ENCODE results near the gene RAB30. TPM values are rescaled to one million over a fixed set of nuclear protein-coding genes. Genes with fewer than 3 reads are reported as not detected.

Gene RAB30
- total RNA-seq, 1 donor from 2014 or later: 15.4 TPM

- no peaks in the 10 kb centered on the region for H3K36me3 Mint-ChIP-seq (ENCODE audit: low read depth)
- H3K4me3 Mint-ChIP-seq: no peak overlapping the region
- H3K27me3 Mint-ChIP-seq (ENCODE audit: low read depth): no peaks in the 10 kb centered on the region
- no peak overlapping the region for H3K27ac Mint-ChIP-seq (ENCODE audit: unreplicated experiment)
- H3K4me1 Mint-ChIP-seq: peaks cover 57% of the 10 kb centered on the region
- H3K9me3 Mint-ChIP-seq: no peaks in the 10 kb centered on the region
- no peak for DNase-seq (ENCODE audit: low read depth, low spot score)
- TF ChIP-seq CTCF (conservative IDR thresholded peaks at IDR 0.05): no peak
These were observed 63.1 kb downstream of the RAB30 start for GRCh38 chr11:83008581-83008923.

GRCh38 chr11:83007909-83008580 is 63.7 kb downstream of the RAB30 start:
- H3K4me3 Mint-ChIP-seq: peak overlapping the region; percentile 40
- no peak for TF ChIP-seq CTCF (conservative IDR thresholded peaks at IDR 0.05)
- peak overlapping the region; percentile 91 for H3K27ac Mint-ChIP-seq (ENCODE audit: unreplicated experiment)
- DNase-seq (ENCODE audit: low read depth, low spot score): peak; percentile 22
- H3K36me3 Mint-ChIP-seq (ENCODE audit: low read depth): no peaks in the 10 kb centered on the region
- H3K27me3 Mint-ChIP-seq (ENCODE audit: low read depth): no peaks in the 10 kb centered on the region
- H3K9me3 Mint-ChIP-seq: no peaks in the 10 kb centered on the region
- peaks cover 57% of the 10 kb centered on the region for H3K4me1 Mint-ChIP-seq

DNA sequence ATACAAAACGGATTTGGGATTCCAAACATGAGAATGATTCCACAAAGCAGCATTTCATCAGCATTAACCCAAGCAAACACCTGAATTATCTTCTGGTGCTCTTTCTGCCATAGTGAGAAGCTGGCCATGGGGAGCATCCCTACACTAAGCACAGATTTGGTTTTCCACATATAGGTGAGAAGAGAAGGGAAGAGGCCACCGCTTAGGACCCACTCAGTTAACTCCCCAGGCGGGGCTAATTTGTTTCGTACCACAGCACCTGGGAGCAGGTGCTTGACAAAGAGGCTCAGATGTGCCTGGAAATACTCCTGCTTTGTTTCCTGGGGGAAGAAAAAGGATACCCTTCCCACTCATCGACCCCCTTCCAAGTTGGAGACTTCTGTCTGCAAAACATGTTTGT is 64.2 kb downstream of the RAB30 start:
- peaks cover 55% of the 10 kb centered on the region for H3K4me1 Mint-ChIP-seq
- peak overlapping the region; percentile 40 for H3K4me3 Mint-ChIP-seq
- no peaks in the 10 kb centered on the region for H3K9me3 Mint-ChIP-seq
- no peaks in the 10 kb centered on the region for H3K36me3 Mint-ChIP-seq (ENCODE audit: low read depth)
- TF ChIP-seq CTCF (conservative IDR thresholded peaks at IDR 0.05): no peak
- no peaks in the 10 kb centered on the region for H3K27me3 Mint-ChIP-seq (ENCODE audit: low read depth)
- H3K27ac Mint-ChIP-seq (ENCODE audit: unreplicated experiment): peak overlapping the region; percentile 91
- DNase-seq (ENCODE audit: low read depth, low spot score): no peak

- Mint-ChIP-seq H3K4me3 (no peak overlapping the region), H3K27ac (ENCODE audit: unreplicated experiment) (peak overlapping the region; percentile 58)
These were observed 64.8 kb downstream of the RAB30 start for GRCh38 chr11:83006877-83007330.

DNA sequence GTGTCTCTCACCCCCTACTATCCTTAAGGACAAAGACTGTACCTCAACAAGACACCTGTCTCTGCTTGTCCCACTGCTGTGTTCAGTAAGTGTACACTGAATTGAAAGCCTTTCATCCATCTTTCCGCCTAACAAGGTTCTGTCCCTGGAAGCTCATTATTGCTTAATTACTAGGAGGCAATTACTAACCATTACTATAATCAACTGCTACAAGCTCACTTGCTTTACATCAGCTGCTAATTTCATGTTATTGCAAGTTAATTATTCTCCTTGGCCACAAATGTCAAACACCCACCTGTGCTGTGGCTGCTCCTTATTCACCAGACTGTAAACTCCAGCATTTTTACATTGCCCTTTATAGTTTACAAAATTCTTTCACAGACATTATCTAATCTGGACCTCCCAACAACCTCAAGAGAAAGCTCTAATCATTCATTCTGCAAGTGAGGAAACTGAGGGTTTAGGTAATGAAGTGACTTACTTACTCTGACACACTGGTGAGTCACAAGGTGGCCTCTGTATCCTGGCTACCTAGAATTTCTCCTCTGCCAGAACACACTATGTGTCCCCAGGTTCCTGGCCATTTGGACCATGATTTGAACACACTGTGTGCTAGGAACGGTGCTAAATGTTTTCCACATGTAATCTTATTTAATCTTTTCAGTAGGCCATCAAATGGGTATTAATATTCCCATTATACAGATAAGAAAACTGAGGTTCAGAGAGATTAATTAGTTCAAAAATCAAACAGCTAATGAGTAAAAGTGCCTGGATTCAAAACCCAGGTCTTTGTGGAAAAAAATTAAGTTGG is 66.7 kb downstream of the RAB30 start:
- no peak overlapping the region for H3K4me3 Mint-ChIP-seq
- H3K27me3 Mint-ChIP-seq (ENCODE audit: low read depth): no peaks in the 10 kb centered on the region
- TF ChIP-seq CTCF (conservative IDR thresholded peaks at IDR 0.05): no peak
- H3K36me3 Mint-ChIP-seq (ENCODE audit: low read depth): no peaks in the 10 kb centered on the region
- no peak for DNase-seq (ENCODE audit: low read depth, low spot score)
- no peaks in the 10 kb centered on the region for H3K9me3 Mint-ChIP-seq
- H3K27ac Mint-ChIP-seq (ENCODE audit: unreplicated experiment): no peak overlapping the region
- peaks cover 59% of the 10 kb centered on the region for H3K4me1 Mint-ChIP-seq

More at GRCh38 chr11:83006877-83007330, 64.8 kb downstream of the RAB30 start:
- no peak for TF ChIP-seq CTCF (conservative IDR thresholded peaks at IDR 0.05)
- Mint-ChIP-seq H3K27me3 (ENCODE audit: low read depth) (no peaks in the 10 kb centered on the region), H3K4me1 (peaks cover 55% of the 10 kb centered on the region), H3K9me3 (no peaks in the 10 kb centered on the region), H3K36me3 (ENCODE audit: low read depth) (no peaks in the 10 kb centered on the region)
- DNase-seq (ENCODE audit: low read depth, low spot score): no peak
